ENCODE measurements around the gene SH3GLB1. TPM values are rescaled to one million over a fixed set of nuclear protein-coding genes. Genes with fewer than 3 reads are reported as not detected.
A peak's percentile ranks its signal among the peaks of the same experiment; 100 is the strongest.

SH3GLB1 gene
- total RNA-seq, 1 donor = 16.7 TPM

DNA sequence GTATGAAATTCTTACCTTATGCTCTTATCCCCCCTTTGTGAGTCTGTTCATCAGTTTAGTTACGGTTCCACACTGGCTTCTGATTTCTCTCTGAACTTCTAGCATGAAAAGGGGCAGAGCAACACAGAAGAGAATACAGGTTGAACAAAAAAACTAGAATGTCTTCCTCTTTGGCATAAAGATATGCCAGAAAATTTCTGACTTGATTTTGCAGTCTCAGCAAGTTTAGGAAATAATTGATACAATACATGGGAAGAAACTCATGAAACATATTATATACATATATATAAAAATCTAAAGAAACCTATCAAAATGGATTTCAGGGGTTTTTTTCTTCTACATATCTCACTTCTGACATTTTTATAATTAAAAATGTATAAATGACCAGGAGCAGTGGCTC lies 27.0 kb downstream of the SH3GLB1 start:
- DNase-seq (ENCODE audit: low read depth in 2 of 3, low spot score in 2 of 3) = no peak

DNA sequence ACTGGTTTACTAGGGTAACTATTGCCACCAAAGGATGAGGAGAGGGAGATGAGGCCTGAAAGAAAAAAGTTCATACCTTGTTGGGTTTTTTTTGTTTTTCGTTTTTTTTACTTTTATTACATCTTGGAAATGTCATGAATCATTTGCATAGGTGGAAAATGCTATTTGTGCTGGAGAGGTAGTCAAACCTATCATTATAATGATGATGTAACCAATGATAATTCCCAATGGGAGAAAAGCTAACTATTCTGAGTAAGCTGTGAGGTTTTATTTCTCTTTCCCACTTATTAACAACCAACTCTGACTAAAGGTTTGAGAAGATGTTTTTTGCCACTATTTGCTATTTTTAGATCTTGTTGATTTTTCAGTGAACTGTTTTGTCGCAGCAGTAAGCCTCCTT lies 29.0 kb downstream of the SH3GLB1 start:
- DNase-seq (ENCODE audit: low read depth in 2 of 3, low spot score in 2 of 3) = no peak

DNA sequence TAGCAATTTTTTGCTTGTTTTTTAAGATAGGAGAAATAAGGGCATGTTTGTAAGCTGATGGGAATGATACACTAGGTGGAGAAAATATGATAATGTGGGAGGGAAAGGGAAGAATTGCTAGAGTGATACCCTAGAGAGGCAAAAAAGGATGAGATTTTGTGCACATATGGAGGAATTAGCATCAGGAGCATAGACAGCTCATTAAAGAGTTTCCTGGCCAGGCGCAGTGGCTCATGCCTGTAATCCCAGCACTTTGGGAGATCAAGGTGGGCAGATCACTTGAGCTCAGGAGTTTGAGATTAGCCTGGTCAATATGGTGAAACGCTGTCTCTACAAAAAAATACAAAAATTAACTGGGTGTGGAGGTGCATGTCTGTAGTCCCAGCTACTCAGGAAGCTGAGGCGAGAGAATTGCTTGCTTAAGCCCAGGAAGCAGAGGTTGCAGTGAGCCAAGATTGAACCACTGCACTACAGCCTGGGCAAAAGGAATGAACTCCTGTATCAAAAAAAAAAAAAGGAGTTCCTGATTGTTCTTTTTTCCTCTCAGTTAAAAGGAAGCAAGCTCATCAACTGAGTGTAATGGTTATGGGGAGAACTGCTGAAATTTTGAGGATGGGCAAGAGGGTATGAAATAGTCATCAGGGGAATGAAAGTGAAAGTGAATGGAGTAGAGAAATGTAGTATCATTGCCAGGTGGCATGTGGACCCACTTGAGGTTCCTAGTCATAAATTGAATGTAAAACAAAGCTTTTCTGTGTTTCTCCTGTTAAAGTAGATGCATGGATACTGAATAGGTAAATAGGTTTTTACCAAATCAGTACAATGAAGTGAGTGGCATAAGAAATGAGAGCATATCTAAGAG lies 35.5 kb downstream of the SH3GLB1 start:
- peak in 2 of 3 donors; percentile 28 to 55 for DNase-seq (ENCODE audit: low read depth in 2 of 3, low spot score in 2 of 3)

DNA sequence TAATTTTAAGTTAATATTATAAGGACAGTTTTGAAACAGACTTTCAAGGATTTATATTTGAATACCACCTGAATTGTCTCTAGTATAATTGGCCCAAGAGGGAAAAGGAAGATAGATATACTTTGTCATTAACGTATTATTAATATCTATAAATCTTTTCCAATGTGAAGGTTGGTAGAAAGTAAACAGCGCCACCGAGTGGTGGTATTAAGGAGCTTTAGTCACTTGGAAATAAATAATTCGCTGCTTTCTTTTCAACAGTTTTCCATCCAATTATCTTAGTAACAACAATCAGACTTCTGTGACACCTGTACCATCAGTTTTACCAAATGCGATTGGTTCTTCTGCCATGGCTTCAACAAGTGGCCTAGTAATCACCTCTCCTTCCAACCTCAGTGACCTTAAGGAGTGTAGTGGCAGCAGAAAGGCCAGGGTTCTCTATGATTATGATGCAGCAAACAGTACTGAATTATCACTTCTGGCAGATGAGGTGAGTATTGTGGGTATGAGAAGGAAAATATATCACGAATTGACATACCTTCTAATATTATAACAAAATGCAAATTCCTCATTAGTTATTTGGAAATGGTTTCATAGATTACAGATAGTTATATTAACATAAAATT lies 37.7 kb downstream of the SH3GLB1 start:
- DNase-seq (ENCODE audit: low read depth in 2 of 3, low spot score in 2 of 3) = peak; percentile 22 to 67 (median 48)

DNA sequence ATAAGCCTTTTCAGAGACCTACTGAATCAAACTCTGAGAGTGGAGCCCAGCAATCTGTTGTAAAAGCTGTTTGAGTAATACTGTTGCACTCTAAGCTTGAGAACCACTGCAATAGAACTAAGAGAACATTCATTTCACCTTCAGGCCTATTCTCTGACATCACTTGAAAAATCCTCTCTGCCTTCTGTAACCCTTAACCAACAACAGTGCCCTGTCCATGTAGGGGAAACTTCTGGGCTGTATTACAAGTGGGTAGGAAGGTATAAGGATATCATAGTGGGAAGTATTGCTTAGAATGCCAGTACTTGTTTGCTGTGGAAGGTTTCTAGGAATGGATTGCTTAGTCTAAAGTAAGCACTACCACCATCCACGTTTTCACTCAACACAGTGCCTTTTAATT lies 42.9 kb downstream of the SH3GLB1 start:
- no peak for DNase-seq (ENCODE audit: low read depth in 2 of 3, low spot score in 2 of 3)

DNA sequence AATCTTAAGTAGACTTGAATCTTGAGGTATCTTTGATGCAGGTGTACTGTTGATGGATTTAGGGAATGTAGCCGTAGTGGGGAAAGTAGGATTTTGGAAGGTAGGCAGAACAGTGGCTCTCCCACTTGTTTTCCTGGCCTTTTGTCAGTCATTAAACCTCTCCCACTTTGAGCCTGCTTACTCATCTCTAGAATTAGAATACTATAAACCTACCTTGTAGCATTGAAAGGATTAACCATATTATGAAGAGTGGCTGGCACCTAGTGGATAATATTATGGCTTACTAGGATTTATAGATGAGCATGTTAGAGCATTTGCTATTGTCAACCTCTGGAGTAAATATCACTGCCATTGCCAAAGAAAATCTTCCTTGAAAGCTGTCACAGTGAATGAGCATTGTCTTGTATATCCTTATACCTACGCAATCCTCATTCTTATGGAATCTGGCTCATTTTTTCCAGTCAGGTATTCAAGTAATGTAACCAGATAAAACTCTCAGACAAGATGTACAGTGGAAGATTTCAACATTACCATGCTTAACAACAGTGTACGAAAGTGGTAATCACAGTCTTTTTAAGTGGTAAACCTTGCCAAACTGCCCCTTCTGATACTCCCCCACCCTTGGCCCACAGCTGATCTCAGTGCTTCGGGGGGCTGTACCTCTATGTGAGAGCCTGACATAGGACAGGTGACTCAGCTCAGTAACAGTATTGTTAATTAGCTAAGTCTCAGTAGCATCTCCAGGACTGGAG lies 44.4 kb downstream of the SH3GLB1 start:
- no peak for DNase-seq (ENCODE audit: low read depth in 2 of 3, low spot score in 2 of 3)

DNA sequence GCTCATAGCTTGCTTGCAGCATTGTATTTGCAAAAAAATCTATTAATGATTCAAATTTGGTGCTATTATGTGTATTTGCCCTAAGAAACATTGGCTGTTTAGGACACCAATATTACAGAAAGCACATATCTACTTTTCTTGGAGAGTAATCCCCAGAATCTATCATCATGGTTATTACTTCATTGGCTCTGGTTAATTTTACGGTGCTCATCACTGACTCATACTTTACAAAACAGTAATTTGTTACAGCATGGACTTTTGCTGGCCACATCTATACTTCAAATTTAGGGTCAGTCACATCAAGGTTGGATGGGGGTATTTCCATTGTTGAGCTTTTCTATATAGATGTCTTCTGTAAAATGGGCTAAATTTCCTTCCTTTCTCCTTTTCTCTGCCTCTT lies 45.7 kb downstream of the SH3GLB1 start:
- DNase-seq (ENCODE audit: low read depth in 2 of 3, low spot score in 2 of 3) = no peak

DNA sequence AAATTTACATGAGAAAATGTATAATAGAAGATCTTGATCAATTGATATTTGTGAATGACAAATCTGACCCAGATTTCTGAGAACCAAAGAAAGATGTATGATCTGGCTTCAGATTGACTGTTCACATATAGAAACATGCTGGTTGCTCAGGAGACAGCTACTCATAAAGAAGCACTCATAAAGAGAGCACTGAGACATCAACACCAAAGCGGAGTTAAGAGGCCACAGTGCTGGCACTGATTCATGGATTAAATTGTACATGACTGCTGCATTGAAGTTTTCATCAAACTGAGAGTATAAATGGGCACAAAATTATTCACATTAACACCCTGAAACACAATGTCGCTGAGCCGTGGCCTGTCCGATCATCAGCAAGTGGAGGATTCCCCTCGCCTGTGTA lies 46.2 kb downstream of the SH3GLB1 start:
- DNase-seq (ENCODE audit: low read depth in 2 of 3, low spot score in 2 of 3) = no peak

DNA sequence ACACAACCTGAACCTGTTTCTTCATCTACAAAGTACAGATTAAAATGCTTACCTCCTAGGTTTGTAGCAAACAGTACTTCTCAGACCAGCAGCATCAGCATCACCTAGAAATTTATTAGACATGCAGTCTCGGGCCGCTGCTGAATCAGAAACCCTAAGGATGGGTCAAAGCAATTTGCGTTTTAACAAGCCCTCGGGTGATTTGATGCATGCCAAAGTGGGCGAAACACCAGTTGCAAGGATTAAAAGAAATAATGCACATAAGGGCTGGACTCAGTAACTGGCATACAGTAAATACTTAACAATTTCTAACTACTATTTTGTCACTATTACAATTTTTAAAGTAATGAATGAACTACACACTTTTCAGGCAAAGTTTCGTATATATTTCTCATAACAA lies 47.5 kb downstream of the SH3GLB1 start:
- DNase-seq (ENCODE audit: low read depth in 2 of 3, low spot score in 2 of 3) = no peak

DNA sequence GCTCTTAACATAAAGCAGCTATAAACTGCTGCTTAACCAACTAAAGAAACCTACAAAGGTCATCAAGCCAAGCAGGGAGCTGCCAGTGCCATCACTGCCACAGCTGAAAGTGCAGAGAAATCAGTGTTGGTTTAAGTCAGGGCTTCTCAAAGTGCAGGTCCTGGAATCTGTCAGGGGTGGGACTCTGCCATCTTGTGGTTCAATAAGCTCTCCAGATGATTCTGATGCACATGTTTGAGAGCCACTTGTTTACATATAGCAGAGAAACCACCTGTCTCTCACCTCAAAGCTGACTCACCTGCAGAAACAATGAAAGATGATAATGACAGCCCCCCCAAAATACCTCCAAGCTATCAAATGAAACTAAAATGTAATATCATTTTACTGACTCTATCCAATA lies 49.3 kb downstream of the SH3GLB1 start:
- peak in 1 of 3 donors; percentile 9 for DNase-seq (ENCODE audit: low read depth in 2 of 3, low spot score in 2 of 3)

DNA sequence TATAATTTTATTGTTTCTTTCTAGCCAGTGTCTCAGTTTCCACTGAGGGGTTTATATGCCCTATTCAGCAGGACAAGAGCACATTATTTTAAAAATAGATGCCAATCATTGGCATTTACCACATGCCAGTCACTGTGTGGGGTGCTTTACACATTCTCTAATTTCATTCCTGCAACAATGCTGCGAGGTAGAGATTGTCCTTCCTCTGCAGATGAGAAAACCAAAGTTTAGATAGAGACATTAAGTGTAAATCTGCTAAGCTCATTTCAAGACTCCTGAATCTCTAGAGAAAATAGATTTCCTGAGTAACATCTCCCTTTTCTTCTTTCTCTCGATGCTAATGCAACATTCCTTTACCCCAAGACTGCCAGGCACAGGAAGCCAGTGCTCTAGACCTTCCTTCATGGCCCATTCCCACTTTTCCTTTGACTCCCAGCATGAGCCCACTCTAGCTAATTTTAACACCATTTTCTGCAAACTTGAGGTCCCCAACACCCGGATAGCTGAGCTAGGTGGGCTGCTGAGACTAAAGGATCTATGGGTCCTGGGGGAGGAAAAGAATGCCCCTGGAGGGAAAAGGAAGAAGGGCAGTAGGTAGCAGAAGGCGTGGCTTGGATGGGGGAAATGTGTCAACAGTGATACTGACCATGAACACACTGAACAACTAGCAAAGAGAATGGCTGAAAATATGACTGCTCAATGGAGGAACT lies 50.0 kb downstream of the SH3GLB1 start:
- no peak for DNase-seq (ENCODE audit: low read depth in 2 of 3, low spot score in 2 of 3)

DNA sequence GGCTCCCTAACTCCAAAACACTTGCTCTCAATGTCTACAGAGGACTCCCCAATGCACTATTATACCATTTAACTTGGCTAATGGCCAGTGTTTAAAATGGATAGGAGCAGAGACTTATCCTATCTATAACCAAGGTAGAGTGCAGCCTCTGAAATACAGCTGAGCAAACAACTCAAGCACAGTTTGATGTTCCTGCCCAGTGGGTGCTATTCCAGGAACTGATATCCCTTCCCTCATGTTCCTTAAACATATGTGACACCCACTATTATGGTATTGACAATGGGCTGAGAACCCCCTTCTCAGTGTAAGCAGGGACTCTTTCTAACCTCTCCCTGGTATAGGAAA lies 51.7 kb downstream of the SH3GLB1 start:
- no peak for DNase-seq (ENCODE audit: low read depth in 2 of 3, low spot score in 2 of 3)

DNA sequence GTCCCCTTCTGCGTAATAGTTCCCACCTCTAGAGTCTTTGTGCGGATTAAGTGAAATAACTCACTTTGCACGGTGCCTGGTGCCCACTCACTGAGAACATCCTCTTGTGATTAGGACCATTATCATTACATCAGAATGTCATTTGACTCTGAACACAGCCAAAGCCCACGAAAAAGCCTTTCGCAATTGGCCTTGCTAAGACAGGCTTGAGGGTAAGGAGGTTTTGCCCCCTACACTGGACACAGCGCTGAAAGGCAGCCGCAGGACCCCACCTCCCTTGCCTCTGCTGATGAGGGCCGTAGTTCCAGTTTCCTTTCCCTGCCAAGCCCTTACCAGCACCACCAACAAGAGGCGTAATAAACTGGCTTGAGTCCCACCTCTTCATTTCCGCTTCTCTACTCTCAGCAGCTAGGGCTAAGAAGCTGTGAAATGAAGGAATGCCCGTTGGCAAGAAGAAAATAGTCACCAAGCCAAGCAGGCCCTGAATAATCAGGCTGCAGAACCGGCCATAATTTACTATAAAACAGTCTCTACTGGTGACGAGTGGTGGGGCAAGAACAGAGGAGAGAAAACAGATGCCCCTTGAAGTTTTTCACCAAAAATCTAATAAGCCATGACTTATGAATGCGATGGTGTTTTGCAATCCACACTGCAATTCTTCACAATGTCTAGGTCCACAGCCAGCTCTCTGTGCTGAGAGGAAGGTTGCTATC lies 53.1 kb downstream of the SH3GLB1 start:
- DNase-seq (ENCODE audit: low read depth in 2 of 3, low spot score in 2 of 3) = no peak

DNA sequence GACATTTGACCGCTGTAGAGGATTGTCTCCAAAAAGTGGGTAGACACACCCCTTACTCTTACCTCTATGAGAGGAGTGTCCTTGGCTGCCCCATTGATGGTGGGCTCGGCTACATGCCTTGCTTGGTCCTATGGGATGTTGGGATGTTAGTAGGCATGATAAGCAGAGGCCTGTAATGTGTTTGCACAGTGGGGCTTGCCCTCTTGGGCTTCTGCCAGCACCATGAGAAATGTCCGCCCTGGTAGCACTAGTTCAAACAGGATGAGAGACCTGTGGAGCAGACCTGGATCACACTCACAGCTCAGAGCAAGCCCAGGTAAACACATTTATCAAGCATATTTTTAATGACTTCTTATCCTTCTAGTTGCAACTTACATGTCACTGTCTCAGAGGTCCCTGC lies 54.2 kb downstream of the SH3GLB1 start:
- DNase-seq (ENCODE audit: low read depth in 2 of 3, low spot score in 2 of 3) = no peak

DNA sequence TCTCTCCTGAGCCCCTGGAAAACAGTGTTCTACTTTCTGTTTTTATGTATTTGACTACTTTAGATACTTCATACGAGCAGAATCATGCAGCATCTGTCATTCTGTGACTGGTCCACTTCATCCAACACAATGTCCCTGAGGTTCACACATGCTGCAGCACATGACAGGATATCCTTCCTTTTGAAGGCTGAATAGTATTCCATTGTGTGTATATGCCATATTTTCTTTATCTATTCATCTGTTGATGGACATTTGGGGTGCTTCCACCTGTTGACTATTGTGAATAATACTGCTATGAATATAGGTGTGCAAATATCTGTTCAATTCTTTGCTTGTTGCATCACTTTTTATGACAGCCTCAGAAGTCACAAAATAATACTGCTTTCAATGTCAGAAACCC lies 55.8 kb downstream of the SH3GLB1 start:
- DNase-seq (ENCODE audit: low read depth in 2 of 3, low spot score in 2 of 3) = no peak

DNA sequence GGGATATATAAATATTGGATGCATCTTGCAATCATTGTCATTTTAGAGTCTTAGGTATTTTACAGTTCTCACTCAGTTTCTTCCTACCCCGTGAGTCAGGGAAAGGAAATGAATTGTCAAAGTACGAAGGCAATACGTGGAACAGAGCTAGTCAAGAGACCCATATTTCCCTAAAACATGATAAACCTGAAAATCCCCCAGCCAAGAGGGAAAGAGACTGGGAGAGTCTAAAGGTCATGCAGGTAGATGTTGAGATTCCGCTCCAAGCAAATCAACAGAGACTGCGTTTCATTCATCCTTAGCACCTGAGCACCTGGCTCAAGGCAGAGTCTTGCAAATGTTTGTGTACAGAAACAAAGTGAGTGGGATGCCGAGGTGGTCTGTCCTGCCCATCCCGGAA lies 58.0 kb downstream of the SH3GLB1 start:
- DNase-seq (ENCODE audit: low read depth in 2 of 3, low spot score in 2 of 3) = no peak

DNA sequence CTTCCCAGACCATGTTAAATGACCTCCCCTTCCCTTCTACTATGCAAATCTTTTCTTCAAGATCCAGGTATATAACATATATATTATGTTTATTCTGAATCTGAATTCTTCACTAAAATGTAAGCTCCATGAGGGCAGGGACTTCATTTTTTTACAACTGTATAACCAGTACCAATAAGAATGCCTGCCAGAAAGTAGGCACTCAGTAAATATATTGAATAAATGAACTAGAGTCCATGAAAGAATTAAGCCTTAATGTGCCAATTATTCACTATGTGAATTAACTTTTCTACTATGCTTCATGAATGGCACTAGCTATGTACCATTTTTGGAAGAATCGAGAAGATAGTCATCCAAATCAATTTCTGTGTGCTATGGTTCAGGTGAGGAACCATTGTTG lies 60.1 kb downstream of the SH3GLB1 start:
- no peak for DNase-seq (ENCODE audit: low read depth in 2 of 3, low spot score in 2 of 3)

DNA sequence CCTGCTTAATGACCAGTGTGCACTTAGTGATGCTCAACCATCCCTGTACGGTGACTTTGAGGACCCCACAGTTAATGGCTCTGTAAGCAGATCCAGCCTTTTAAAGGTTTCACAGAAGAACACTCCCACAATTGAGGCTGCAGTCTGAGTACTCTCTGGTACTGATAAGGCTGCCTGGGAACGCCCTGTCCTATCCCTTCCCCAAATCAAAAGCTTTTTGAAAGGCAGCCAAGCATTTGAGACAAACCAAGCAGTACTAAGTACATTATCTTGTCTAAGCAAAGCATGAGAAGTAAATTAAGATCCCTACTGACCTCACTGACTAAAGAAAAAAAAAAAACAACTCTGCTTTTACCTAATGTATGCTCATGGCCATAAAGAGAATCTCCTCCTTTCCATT lies 60.7 kb downstream of the SH3GLB1 start:
- DNase-seq (ENCODE audit: low read depth in 2 of 3, low spot score in 2 of 3) = no peak

DNA sequence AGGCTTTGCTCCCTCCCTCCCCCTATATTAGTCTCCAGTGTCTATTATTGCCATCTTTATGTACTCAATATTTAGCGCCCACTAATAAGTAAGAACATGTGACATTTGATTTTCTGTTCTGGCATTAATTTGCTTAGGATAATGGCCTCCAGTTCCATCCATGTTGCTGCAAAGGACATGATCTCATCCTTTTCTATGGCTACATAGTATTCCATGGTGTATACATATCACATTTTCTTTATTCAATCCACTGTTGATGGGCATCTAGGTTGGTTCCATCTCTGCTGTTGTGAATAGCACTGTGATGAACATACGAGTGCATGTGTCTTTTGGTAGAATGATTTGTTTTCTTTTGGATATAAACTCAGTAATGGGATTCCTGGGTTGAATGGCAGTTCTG lies 61.3 kb downstream of the SH3GLB1 start:
- no peak for DNase-seq (ENCODE audit: low read depth in 2 of 3, low spot score in 2 of 3)

DNA sequence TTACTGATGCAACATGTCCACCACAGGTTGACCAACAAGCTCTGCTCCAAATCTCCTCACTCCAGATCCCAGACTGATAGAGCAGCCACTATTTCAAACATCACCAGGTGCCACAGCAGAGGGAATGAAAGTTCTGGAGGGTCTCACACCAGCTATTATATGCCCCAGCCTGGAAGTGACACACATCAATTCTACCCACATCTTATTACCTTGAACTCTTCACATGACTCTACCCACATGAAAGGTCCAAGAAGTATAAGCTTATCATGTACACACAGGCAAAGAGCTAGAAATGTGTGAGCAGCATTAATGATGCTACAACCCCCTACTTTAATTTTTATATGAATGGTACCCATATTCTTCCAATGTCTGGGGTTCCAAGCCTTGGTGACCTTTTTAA lies 64.2 kb downstream of the SH3GLB1 start:
- DNase-seq (ENCODE audit: low read depth in 2 of 3, low spot score in 2 of 3) = no peak

DNA sequence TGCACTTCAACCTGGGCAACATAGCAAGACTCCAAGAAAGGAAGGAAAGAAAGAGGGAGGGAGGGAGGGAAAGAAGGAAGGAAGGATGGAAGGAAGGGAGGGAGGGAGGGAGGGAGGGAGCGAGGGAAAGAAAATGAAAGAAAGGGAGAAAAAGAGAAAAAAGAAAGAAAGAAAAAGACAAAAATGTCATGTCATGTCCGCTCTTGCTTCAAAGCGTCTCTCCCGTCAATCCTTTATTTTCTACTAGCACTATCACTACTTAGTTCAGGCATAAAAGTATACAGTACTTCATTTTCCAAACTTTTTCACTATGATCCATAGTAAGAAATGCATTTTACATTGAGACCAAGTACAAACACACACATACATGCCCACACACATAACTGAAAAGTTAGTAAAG lies 64.7 kb downstream of the SH3GLB1 start:
- DNase-seq (ENCODE audit: low read depth in 2 of 3, low spot score in 2 of 3) = no peak

Data from hematopoietic multipotent progenitor cell (in vitro differentiated cells).